ENCODE results near the gene SLC28A3.

SLC28A3 gene

GRCh38 chr9:84254972-84255371 lies 85.6 kb downstream of the SLC28A3 start:
- in situ Hi-C loops (cut with MboI; ENCODE audit: low pct_unique_long_range_greater_than_20kb, low sequenced_read_pairs, unreplicated experiment) = no loop called here
- no peak for TF ChIP-seq CTCF (IDR thresholded peaks at IDR 0.05; ENCODE audit: extremely low read depth, insufficient read depth, missing control alignments)
- DNase-seq (ENCODE audit: low spot score) = no peak

- DNase-seq (ENCODE audit: low spot score) = no peak
- TF ChIP-seq CTCF (IDR thresholded peaks at IDR 0.05; ENCODE audit: extremely low read depth, insufficient read depth, missing control alignments) = no peak
- in situ Hi-C loops (cut with MboI; ENCODE audit: low pct_unique_long_range_greater_than_20kb, low sequenced_read_pairs, unreplicated experiment) = no loop called here
Measured at GRCh38 chr9:84251921-84252320, 88.6 kb downstream of the SLC28A3 start.

GRCh38 chr9:84241817-84242373 lies 98.7 kb downstream of the SLC28A3 start:
- no peak for DNase-seq (ENCODE audit: low spot score)
- TF ChIP-seq CTCF (IDR thresholded peaks at IDR 0.05; ENCODE audit: extremely low read depth, insufficient read depth, missing control alignments) = no peak
- in situ Hi-C loops (cut with MboI; ENCODE audit: low pct_unique_long_range_greater_than_20kb, low sequenced_read_pairs, unreplicated experiment) = no loop called here

- TF ChIP-seq CTCF (IDR thresholded peaks at IDR 0.05; ENCODE audit: extremely low read depth, insufficient read depth, missing control alignments) = no peak
- in situ Hi-C loops (cut with MboI; ENCODE audit: low pct_unique_long_range_greater_than_20kb, low sequenced_read_pairs, unreplicated experiment) = no loop called here
- DNase-seq (ENCODE audit: low spot score) = no peak
Measured at GRCh38 chr9:84239343-84239742, 101.2 kb downstream of the SLC28A3 start.

- TF ChIP-seq CTCF (IDR thresholded peaks at IDR 0.05; ENCODE audit: extremely low read depth, insufficient read depth, missing control alignments) = peak; percentile 34
- no peak for DNase-seq (ENCODE audit: low spot score)
- in situ Hi-C loops (cut with MboI; ENCODE audit: low pct_unique_long_range_greater_than_20kb, low sequenced_read_pairs, unreplicated experiment) = no loop called here
Measured at GRCh38 chr9:84238652-84239051, 101.9 kb downstream of the SLC28A3 start.

- TF ChIP-seq CTCF (IDR thresholded peaks at IDR 0.05; ENCODE audit: extremely low read depth, insufficient read depth, missing control alignments) = no peak
- DNase-seq (ENCODE audit: low spot score) = no peak
- in situ Hi-C loops (cut with MboI; ENCODE audit: low pct_unique_long_range_greater_than_20kb, low sequenced_read_pairs, unreplicated experiment) = no loop called here
Measured at GRCh38 chr9:84235511-84235910, 105.0 kb downstream of the SLC28A3 start.

Measured in GM13977 (cell line).